WERI-Rb-1 (cell line): ENCODE data around the gene TRIM39.

ENCODE experiments used
- DNase-seq: peaks from one replicate; pipeline ENCODE4 v3.0.0-alpha.2; 2020
- H3K27ac ChIP-seq: fragments of 250-450 bp; sonication (Bioruptor Pico); 2 replicates; pipeline ENCODE4 v1.5.1; 2020; ENCODE audit warnings: mild to moderate bottlenecking, moderate library complexity
- H3K27me3 ChIP-seq: fragments of 250-450 bp; sonication (Bioruptor Pico); 2 replicates; pipeline ENCODE4 v1.5.1; 2021; ENCODE audit warnings: mild to moderate bottlenecking, low read depth, moderate library complexity; ENCODE audit not compliant: insufficient read depth, severe bottlenecking
- H3K36me3 ChIP-seq: fragments of 250-450 bp; sonication (Bioruptor Pico); 2 replicates; pipeline ENCODE4 v1.5.1; 2020; ENCODE audit warnings: mild to moderate bottlenecking, moderate library complexity
- H3K4me3 ChIP-seq: 2 replicates; pipeline ENCODE4 v1.5.1; 2011; ENCODE audit warnings: low read depth, mild to moderate bottlenecking, control low read depth, low read length
- H3K9me3 ChIP-seq: fragments of 250-450 bp; sonication (Bioruptor Pico); 2 replicates; pipeline ENCODE4 v1.5.1; 2021; ENCODE audit warnings: mild to moderate bottlenecking, moderate library complexity; ENCODE audit not compliant: severe bottlenecking
- TF ChIP-seq, protein P1 (sequence below): IDR thresholded peaks from 2 replicates; pipeline ENCODE4 v1.5.1; 2011; ENCODE audit warnings: low read depth, mild to moderate bottlenecking, control low read depth, inconsistent platforms, low read length

The TRIM39 gene

DNA sequence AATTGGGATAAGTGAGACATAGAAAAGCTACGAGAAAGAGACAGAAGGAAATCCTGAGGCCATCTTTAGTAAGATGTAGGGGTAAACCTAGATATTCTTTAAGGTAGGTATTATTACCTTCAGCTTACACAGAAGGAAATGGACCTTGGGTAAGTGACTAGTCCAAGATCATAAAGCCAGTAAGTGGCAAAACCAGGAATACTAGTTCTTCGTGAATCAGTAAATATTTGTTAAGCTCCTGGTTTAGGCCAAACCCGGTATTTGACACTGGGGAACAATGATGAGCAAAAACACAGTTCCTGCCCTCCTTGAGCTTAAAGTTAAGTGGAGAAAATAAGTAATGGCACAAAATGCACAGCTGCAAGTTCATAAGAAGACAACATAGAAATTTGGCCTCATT is 5.3 kb downstream of the TRIM39 start:
- Histone ChIP-seq H3K27me3 (no peaks in the 10 kb centered on the region), H3K9me3 (no peaks in the 10 kb centered on the region), H3K4me3 (no peak overlapping the region), H3K27ac (no peak overlapping the region), H3K36me3 (peaks cover 69% of the 10 kb centered on the region)
- TF ChIP-seq, protein P1, sequence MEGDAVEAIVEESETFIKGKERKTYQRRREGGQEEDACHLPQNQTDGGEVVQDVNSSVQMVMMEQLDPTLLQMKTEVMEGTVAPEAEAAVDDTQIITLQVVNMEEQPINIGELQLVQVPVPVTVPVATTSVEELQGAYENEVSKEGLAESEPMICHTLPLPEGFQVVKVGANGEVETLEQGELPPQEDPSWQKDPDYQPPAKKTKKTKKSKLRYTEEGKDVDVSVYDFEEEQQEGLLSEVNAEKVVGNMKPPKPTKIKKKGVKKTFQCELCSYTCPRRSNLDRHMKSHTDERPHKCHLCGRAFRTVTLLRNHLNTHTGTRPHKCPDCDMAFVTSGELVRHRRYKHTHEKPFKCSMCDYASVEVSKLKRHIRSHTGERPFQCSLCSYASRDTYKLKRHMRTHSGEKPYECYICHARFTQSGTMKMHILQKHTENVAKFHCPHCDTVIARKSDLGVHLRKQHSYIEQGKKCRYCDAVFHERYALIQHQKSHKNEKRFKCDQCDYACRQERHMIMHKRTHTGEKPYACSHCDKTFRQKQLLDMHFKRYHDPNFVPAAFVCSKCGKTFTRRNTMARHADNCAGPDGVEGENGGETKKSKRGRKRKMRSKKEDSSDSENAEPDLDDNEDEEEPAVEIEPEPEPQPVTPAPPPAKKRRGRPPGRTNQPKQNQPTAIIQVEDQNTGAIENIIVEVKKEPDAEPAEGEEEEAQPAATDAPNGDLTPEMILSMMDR, result no peak
- no peak for DNase-seq

DNA sequence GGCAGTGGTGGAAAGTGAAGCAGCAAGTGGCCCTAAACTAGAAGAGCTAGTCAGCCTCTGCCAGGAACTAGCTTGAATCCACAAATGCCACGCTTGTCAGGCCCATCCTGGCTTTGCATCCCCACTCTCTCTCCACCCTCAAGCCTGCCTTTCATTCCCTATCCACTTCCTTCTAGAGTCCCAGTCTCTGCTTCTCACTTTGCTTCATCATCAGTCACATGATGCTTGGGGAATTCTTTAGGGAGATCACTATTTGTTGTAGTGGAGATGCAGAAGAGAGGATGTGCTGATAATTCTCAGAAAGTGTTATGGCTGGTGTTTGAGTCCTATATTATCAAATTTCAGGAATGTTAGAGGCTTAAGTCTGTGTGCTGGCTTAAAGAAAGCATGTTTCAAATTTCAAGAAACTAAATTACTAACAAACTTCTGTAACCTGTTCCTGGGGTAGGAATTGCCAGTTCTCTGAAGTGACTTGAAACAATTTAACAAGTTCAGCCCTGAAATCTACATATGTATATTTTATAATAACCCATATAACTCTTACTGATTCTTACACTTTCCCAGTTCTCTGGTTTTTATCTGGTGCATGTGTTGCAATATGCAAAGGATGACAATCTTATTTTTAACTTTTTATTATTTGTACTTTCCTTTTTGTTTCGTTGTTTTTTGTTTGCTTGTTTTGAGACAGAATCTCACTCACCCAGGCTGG is 7.5 kb downstream of the TRIM39 start:
- Histone ChIP-seq H3K9me3 (no peaks in the 10 kb centered on the region), H3K27me3 (no peaks in the 10 kb centered on the region), H3K4me3 (no peak overlapping the region), H3K36me3 (peaks cover 82% of the 10 kb centered on the region), H3K27ac (no peak overlapping the region)
- TF ChIP-seq, protein P1, result no peak
- DNase-seq, result no peak

DNA sequence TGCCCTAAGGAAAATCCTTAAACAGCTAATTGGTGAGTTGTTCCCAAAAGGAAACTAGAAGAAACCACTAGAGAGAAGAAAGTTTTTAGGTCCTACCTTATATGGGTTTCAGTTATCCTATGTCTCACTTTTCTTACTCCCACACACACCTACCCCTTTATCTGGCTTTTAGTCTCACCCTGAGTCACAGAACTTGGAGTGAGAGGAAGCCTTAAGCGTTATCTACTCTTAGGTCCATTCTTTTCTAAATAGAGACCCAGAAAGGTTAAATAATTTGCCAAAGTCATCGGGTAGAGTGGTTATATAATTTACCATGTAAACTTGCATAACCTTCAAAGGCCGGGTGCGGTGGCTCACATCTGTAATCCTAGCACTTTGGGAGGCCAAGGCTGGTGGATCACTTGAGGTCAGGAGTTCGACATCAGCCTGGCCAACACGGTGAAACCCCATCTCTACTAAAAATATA is 13.9 kb downstream of the TRIM39 start:
- Histone ChIP-seq H3K4me3 (no peak overlapping the region), H3K27ac (no peak overlapping the region), H3K27me3 (no peaks in the 10 kb centered on the region), H3K9me3 (no peaks in the 10 kb centered on the region), H3K36me3 (peaks cover 71% of the 10 kb centered on the region)
- DNase-seq, result no peak
- TF ChIP-seq, protein P1, result no peak

DNA sequence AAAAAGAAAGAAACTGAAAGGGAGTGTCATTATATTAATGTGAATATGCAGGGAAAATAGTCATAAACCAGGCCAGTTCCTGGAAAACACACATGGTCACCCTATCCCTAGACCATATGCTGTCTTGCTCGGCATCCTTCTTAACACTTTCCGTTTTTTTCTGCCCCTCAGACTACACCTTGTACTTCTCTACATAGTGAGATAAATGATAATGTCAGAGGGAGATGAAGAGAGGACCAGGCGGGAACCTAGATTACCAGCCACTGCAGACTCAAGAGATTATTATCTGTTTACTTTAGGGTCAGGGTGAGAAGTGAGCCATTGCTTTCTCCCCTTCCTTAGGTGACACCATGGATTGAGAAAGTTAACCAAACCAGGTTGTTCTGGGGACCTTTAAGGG is 14.5 kb downstream of the TRIM39 start:
- no peak overlapping the region for H3K27ac ChIP-seq
- TF ChIP-seq, protein P1, result no peak
- DNase-seq, result no peak
- H3K36me3 ChIP-seq, result peaks cover 68% of the 10 kb centered on the region
- no peaks in the 10 kb centered on the region for H3K9me3 ChIP-seq
- no peak overlapping the region for H3K4me3 ChIP-seq
- no peaks in the 10 kb centered on the region for H3K27me3 ChIP-seq

DNA sequence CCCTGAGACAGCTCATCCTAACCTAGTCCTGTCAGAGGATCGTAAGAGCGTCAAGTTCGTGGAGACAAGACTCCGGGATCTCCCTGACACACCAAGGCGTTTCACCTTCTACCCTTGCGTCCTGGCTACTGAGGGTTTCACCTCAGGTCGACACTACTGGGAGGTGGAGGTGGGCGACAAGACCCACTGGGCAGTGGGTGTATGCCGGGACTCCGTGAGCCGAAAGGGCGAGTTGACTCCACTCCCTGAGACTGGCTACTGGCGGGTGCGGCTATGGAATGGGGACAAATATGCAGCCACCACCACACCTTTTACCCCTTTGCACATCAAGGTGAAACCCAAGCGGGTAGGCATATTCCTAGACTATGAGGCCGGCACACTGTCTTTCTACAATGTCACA is 15.0 kb downstream of the TRIM39 start:
- H3K36me3 ChIP-seq, result peaks cover 68% of the 10 kb centered on the region
- TF ChIP-seq, protein P1, result no peak
- no peak for DNase-seq
- no peak overlapping the region for H3K27ac ChIP-seq
- H3K27me3 ChIP-seq, result no peaks in the 10 kb centered on the region
- no peaks in the 10 kb centered on the region for H3K9me3 ChIP-seq
- no peak overlapping the region for H3K4me3 ChIP-seq

DNA sequence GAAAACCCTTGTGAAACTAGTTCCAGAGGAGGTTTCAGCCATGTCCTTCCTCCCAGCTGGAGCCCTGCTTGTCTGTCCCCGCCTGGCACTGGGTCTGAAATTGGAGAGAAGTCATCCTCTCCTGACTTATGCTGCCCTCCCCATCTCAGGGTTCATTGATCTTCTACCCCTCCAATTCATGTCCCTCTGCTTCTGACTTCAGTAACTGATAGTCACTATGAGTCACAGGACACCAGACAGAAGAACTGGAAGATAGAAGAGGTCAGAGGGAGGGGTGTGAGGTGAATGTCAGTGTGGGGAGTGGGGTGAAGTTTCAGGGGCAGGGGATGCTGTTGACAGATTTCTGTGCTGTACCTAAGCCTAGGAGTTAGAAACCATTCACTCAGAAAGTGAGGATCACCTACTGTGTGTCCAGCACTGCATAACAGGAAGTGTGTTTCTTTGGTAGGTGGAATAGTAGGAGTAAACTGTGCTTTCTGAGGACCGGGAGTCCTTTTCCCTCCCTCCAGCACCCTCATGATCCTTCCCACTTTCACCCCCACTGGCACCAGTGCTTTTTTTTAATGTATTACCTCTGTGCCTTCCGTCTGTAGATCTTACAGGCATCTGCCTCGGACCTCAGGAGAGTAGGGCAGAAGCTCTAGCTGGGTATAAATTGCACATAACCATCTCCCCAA is 17.6 kb downstream of the TRIM39 start:
- peak overlapping the region; percentile 67 for H3K4me3 ChIP-seq
- no peaks in the 10 kb centered on the region for H3K27me3 ChIP-seq
- H3K36me3 ChIP-seq, result peaks cover 54% of the 10 kb centered on the region
- TF ChIP-seq, protein P1, result no peak
- no peak for DNase-seq
- H3K27ac ChIP-seq, result peak overlapping the region; percentile 98
- H3K9me3 ChIP-seq, result no peaks in the 10 kb centered on the region
